DOHH2 (cell line): ENCODE measurements around the gene EPB41.

ENCODE experiments used
- CTCF ChIP-seq: fragments of 200-600 bp; sonication (generic); IDR thresholded peaks from one replicate; pipeline ENCODE4 v1.5.1; 2014; ENCODE audit warnings: antibody characterized with exemption, mild to moderate bottlenecking, low read depth, low read length; ENCODE audit not compliant: poor library complexity, severe bottlenecking
- EZH2phosphoT487 ChIP-seq: fragments of 200-600 bp; sonication (generic); IDR thresholded peaks from 2 replicates; pipeline ENCODE4 v1.6.1; 2017; ENCODE audit warnings: borderline replicate concordance, mild to moderate bottlenecking, antibody characterized with exemption, low read length, moderate library complexity, mixed read lengths

GRCh38 chr1:28927266-28927647 lies 12.9 kb downstream of the EPB41 start:
- no peak for TF ChIP-seq CTCF
- no peak for TF ChIP-seq EZH2phosphoT487
